Measurements from ENCODE around the gene TUT1.

DNA sequence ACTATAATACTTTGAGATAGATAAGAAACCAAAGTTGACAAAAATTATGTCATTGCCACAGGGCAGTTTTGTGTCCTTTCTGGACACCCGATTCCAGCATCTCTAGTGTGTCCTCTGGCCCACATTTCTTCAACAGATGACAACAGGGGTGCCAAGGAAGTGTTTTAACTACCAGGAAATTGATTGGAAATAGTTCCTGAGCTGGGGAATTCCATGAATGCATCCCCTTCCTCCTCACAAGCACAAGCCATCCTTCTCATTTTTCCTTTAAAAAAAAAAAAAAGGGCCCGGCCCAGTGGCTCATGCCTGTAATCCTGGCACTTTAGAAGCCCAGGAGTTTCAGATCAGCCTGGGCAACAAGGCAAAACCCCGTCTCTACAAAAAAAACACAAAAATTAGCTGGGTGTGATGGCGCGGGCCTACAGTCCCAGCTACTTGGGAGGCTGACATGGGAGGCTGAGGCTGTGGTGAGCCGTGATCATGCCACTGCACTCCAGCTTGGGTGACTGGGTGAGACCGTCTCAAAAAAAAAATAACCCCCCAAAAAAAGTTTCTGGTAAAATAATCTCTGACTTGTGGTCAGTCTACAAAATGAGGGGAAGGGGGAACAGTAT, 31.3 kb upstream of the TUT1 start:
- TF ChIP-seq, protein P1, sequence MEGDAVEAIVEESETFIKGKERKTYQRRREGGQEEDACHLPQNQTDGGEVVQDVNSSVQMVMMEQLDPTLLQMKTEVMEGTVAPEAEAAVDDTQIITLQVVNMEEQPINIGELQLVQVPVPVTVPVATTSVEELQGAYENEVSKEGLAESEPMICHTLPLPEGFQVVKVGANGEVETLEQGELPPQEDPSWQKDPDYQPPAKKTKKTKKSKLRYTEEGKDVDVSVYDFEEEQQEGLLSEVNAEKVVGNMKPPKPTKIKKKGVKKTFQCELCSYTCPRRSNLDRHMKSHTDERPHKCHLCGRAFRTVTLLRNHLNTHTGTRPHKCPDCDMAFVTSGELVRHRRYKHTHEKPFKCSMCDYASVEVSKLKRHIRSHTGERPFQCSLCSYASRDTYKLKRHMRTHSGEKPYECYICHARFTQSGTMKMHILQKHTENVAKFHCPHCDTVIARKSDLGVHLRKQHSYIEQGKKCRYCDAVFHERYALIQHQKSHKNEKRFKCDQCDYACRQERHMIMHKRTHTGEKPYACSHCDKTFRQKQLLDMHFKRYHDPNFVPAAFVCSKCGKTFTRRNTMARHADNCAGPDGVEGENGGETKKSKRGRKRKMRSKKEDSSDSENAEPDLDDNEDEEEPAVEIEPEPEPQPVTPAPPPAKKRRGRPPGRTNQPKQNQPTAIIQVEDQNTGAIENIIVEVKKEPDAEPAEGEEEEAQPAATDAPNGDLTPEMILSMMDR (conservative IDR thresholded peaks at IDR 0.05): no peak
- no peak for TF ChIP-seq EZH2 (IDR thresholded peaks at IDR 0.05; ENCODE audit: low read depth)
